Measurements from ENCODE around the gene NDC1. TPM values are rescaled to one million over a fixed set of nuclear protein-coding genes. Genes with fewer than 3 reads are reported as not detected.

Gene NDC1
- total and polyA plus RNA-seq, 10 donors = 5.2 to 18.2 (median 9.0) TPM

DNA sequence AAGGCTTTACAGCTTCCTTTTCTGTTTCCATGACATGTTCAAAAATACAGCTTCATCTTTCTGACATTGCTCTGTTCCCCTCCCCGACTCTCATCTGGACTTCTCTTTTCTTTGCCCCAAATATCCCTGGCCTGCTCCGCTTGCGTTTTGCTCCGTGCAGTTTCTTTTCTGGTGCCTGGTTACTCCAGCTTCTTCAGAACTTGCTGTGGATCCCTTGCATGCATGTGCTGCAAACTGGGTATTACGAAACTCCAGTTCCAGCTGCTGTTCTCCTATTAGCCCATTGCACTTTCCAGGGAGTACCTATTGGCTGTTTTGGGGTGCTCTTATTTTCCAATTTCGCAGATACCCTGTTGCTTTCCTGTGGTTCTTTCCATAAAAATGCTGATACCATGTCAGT lies 9.9 kb upstream of the NDC1 start:
- Histone ChIP-seq H3K9me3 (peaks cover 0 to 5% (median 2%) of the 10 kb centered on the region in 8 donors), H3K27ac (no peak overlapping the region), H3K27me3 (replicated peaks in 1 of 7) (no peaks in the 10 kb centered on the region), H3K4me1 (no peaks in the 10 kb centered on the region), H3K4me3 (no peak overlapping the region), H3K36me3 (peaks cover 0 to 35% (median 19%) of the 10 kb centered on the region in 6 donors)
- TF ChIP-seq POLR2A (IDR thresholded peaks at IDR 0.05) = no peak
- DNase-seq = no peak
- intact Hi-C loops (cut with DNase I; ENCODE audit: low total_unique reads) = no loop called here
- WGBS, 5 donors = 82 to 90% (median 88%) methylated on average over 6 of the region's 6 CpGs

DNA sequence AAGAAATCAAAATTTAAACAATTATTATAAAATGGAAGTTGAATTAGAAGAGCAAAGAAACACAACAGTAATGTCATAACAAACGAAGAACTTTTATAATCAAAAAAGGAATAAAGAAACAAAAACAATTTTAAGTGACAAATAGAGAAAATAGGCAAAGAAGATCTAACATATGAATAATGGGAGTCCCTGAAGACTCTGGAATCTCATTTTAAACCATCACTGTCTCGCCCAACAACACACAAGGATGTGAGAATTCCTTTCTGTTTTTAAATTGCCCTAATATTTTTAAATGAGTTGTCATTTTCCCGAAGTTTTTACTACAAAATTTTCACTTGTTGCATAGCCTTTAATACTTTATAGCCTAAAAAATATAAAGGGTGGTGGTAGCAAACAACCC lies 4.3 kb upstream of the NDC1 start:
- H3K27ac ChIP-seq = no peak overlapping the region
- 84 to 88% (median 86%) methylated on average over 3 of the region's 3 CpGs for WGBS, 5 donors
- H3K4me3 ChIP-seq = no peak overlapping the region
- TF ChIP-seq POLR2AphosphoS5 (IDR thresholded peaks at IDR 0.05) (no peak), POLR2A (IDR thresholded peaks at IDR 0.05) (no peak)
- TF ChIP-seq, protein P1, sequence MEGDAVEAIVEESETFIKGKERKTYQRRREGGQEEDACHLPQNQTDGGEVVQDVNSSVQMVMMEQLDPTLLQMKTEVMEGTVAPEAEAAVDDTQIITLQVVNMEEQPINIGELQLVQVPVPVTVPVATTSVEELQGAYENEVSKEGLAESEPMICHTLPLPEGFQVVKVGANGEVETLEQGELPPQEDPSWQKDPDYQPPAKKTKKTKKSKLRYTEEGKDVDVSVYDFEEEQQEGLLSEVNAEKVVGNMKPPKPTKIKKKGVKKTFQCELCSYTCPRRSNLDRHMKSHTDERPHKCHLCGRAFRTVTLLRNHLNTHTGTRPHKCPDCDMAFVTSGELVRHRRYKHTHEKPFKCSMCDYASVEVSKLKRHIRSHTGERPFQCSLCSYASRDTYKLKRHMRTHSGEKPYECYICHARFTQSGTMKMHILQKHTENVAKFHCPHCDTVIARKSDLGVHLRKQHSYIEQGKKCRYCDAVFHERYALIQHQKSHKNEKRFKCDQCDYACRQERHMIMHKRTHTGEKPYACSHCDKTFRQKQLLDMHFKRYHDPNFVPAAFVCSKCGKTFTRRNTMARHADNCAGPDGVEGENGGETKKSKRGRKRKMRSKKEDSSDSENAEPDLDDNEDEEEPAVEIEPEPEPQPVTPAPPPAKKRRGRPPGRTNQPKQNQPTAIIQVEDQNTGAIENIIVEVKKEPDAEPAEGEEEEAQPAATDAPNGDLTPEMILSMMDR (IDR thresholded peaks at IDR 0.05 in 8 of 11, conservative IDR thresholded peaks at IDR 0.05 in 3 of 11) = no peak
- H3K4me1 ChIP-seq = peaks cover 2 to 11% (median 6%) of the 10 kb centered on the region in 6 donors
- intact Hi-C loops (cut with DNase I; ENCODE audit: low total_unique reads) = no loop called here
- no peak for DNase-seq
- no peaks in the 10 kb centered on the region for H3K36me3 ChIP-seq
- H3K27me3 ChIP-seq (replicated peaks in 1 of 7) = peaks cover 0 to 3% (median 0%) of the 10 kb centered on the region in 7 donors
- peaks cover 0 to 21% (median 16%) of the 10 kb centered on the region in 8 donors for H3K9me3 ChIP-seq

DNA sequence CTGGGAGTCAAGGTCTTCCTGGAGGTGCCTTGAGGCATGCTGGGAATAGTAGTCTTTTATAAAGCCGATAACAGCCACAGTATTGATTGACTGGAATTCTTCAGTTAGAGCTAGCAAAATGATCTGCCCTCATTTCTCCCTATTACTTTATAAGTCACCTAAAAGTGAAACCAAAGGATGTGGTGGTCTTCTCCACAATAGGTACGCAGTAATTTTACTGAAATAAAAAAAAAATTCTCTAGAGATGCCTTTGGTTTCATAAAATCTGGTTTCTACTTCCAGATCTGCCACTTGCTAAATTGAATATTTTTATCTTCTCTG lies 518 bp upstream of the NDC1 start:
- Histone ChIP-seq H3K27me3 (replicated peaks in 1 of 7) (peaks cover 0 to 3% (median 0%) of the 10 kb centered on the region in 7 donors), H3K4me1 (peaks cover 3 to 45% (median 22%) of the 10 kb centered on the region in 6 donors), H3K4me3 (peak overlapping the region; percentile 85 to 100 (median 98)), H3K27ac (peak overlapping the region; percentile 89 to 99 (median 96)), H3K9me3 (peaks cover 0 to 21% (median 16%) of the 10 kb centered on the region in 8 donors), H3K36me3 (peaks cover 0 to 5% (median 0%) of the 10 kb centered on the region in 6 donors)
- TF ChIP-seq, protein P1 (IDR thresholded peaks at IDR 0.05 in 8 of 11, conservative IDR thresholded peaks at IDR 0.05 in 3 of 11) = no peak
- TF ChIP-seq POLR2AphosphoS5 (IDR thresholded peaks at IDR 0.05) = no peak
- WGBS, 5 donors = 7 to 12% (median 8%) methylated on average over 2 of the region's 2 CpGs
- intact Hi-C loops (cut with DNase I; ENCODE audit: low total_unique reads) = no loop called here
- no peak for DNase-seq

DNA sequence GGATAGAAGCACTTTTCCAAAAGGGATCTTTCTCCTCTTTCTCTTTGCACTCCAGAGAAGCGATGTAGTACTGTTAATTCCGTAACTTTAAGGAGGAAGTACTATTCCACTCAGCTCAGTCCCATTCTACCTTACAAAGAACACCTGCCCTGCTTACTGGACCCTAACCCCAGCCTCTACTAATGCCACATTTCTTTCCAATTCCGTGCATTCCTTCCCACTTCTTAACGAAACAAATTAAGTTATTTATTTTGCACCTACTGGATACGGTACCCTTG lies 511 bp downstream of the NDC1 start:
- TF ChIP-seq, protein P1 (IDR thresholded peaks at IDR 0.05 in 8 of 11, conservative IDR thresholded peaks at IDR 0.05 in 3 of 11) = no peak
- DNase-seq = no peak
- intact Hi-C loops (cut with DNase I; ENCODE audit: low total_unique reads) = no loop called here
- H3K4me1 ChIP-seq = peaks cover 3 to 45% (median 22%) of the 10 kb centered on the region in 6 donors
- peak overlapping the region; percentile 89 to 99 (median 96) for H3K27ac ChIP-seq
- H3K4me3 ChIP-seq = peak overlapping the region; percentile 85 to 100 (median 98)
- 0 to 1% (median 0%) methylated on average over 5 of the region's 5 CpGs for WGBS, 5 donors
- peaks cover 0 to 3% (median 0%) of the 10 kb centered on the region in 7 donors for H3K27me3 ChIP-seq (replicated peaks in 1 of 7)
- peaks cover 0 to 12% (median 10%) of the 10 kb centered on the region in 8 donors for H3K9me3 ChIP-seq
- H3K36me3 ChIP-seq = peaks cover 0 to 5% (median 0%) of the 10 kb centered on the region in 6 donors

DNA sequence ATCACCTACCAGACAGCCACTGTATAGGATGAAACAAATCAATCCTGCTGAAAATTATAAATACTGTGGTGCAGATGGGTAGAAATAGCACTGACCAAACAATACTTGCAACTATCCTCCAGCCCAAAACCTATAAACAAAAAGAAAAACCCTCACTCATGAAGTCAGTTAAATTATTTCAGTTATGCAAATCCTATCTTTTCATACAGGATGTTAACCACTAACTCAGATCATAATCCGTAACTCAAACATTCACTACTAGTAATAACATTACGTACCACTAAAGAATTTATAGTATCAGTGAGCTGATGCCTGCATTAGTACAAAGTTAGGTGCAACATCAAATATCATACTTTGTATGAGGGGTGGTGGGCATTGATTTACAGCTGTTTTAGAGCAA lies 2.6 kb downstream of the NDC1 start:
- peaks cover 0 to 21% (median 2%) of the 10 kb centered on the region in 6 donors for H3K36me3 ChIP-seq
- DNase-seq = no peak
- intact Hi-C loops (cut with DNase I; ENCODE audit: low total_unique reads) = no loop called here
- no peak overlapping the region for H3K4me3 ChIP-seq
- H3K27me3 ChIP-seq (replicated peaks in 1 of 7) = no peaks in the 10 kb centered on the region
- peaks cover 3 to 45% (median 22%) of the 10 kb centered on the region in 6 donors for H3K4me1 ChIP-seq
- WGBS, 5 donors = 69 to 87% (median 77%) methylated on average over 2 of the region's 2 CpGs
- no peak overlapping the region for H3K27ac ChIP-seq
- no peaks in the 10 kb centered on the region for H3K9me3 ChIP-seq
- TF ChIP-seq POLR2A (IDR thresholded peaks at IDR 0.05) (no peak), POLR2AphosphoS5 (IDR thresholded peaks at IDR 0.05) (no peak)
- TF ChIP-seq, protein P1 (IDR thresholded peaks at IDR 0.05 in 8 of 11, conservative IDR thresholded peaks at IDR 0.05 in 3 of 11) = no peak

Data from spleen (tissue), 11 donors.